H1 (cell line): ENCODE measurements around the gene PTDSS2. TPM values are rescaled to one million over a fixed set of nuclear protein-coding genes. Genes with fewer than 3 reads are reported as not detected.

ENCODE experiments used
- ATF2 ChIP-seq: IDR thresholded peaks from 2 replicates; pipeline ENCODE4 v1.6.1; 2012; ENCODE audit warnings: low read length, inconsistent platforms
- GTF2F1 ChIP-seq: IDR thresholded peaks from 2 replicates; pipeline ENCODE4 v1.6.1; 2012; ENCODE audit warnings: low read depth, low read length, improper control_type of control experiment, borderline replicate concordance
- RBBP5 ChIP-seq: IDR thresholded peaks from 2 replicates; pipeline ENCODE4 v1.7.1; 2012; ENCODE audit warnings: low read depth, mild to moderate bottlenecking, inconsistent platforms, low read length, moderate library complexity, borderline replicate concordance
- SIN3A ChIP-seq, 2 experiments: IDR thresholded peaks in 1 of 2; conservative IDR thresholded peaks in 1 of 2; 2 replicates each; pipeline ENCODE4 v1.6.1; 2011 to 2012; ENCODE audit warnings: low read length in 2 of 2, improper control_type of control experiment in 1 of 2, low read depth in 1 of 2, mild to moderate bottlenecking in 1 of 2
- TCF12 ChIP-seq: IDR thresholded peaks from 2 replicates; pipeline ENCODE4 v1.6.1; 2011; ENCODE audit warnings: low read depth, mild to moderate bottlenecking, low read length
- polyA plus RNA-seq, 7 experiments: library from polyadenylated mRNA; depleted of rRNA in 3 of 7; stranded (reverse) in 5 of 7; unstranded in 2 of 7; fragments of >200 nt in 5 of 7; fragments of 200-250 nt in 2 of 7; gene quantifications; 1 replicate in 5 of 7; 2 replicates in 1 of 7; 4 replicates in 1 of 7; pipeline versions ENCODE4 v1.2.1 to v1.2.3, GENCODE V29; 2011 to 2013; ENCODE audit warnings: missing spikeins in 2 of 7, mixed read lengths in 2 of 7
- total RNA-seq: library from RNA; stranded (reverse); fragmentation: NEBNext Ultra II Directional; extraction: Animal tissue kit (Norgen Biotek cat#: 25700); gene quantifications from 2 replicates; pipeline ENCODE4 v1.2.1, GENCODE V29; 2021

The PTDSS2 gene
- total and polyA plus RNA-seq, 2 of the 8 experiments (the other 6 are each of a cell fraction or from before 2014, with no cell fraction given): 48.7 to 68.2 TPM

DNA sequence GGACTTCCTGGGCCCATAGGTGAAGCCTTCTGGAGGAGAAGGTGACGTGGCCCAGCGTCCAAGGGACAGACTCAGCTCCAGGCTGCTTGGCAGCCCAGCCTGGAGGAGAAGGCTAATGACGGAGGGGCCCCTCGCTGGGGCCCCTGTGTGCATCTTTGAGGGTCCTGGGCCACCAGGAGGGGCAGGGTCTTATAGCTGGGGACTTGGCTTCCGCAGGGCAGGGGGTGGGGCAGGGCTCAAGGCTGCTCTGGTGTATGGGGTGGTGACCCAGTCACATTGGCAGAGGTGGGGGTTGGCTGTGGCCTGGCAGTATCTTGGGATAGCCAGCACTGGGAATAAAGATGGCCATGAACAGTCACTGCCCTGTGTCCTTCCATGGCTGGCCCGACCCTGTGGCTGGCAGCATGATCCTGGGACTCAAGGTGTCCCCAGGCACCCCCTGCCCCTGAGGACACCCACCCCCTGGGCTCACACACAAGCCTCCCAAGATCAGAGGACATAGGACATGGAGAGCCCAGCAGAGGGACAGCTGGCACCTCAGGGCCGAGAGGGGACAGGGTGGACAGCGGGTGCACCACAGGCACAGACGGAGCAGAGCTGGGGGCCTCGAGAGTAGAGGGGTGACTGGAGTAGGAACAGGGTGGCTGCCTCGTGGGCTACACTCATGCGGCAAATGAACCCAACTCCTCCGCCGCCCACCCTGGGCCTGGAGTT lies 45.4 kb upstream of the PTDSS2 start (continued):
- no peak for TF ChIP-seq ATF2
- TF ChIP-seq RBBP5: no peak
- TF ChIP-seq TCF12: no peak
- TF ChIP-seq SIN3A (conservative IDR thresholded peaks at IDR 0.05 in 1 of 2, IDR thresholded peaks at IDR 0.05 in 1 of 2; ENCODE audit: low read depth in 1 of 2, low read length in 2 of 2): no peak
- no peak for TF ChIP-seq GTF2F1
